Osteoblast (primary cell): ENCODE data around the gene IVL. TPM values are rescaled to one million over a fixed set of nuclear protein-coding genes. Genes with fewer than 3 reads are reported as not detected.

Experiments
- DNase-seq: peaks from one replicate; pipeline ENCODE4 v3.0.0; 2011; ENCODE audit warnings: low spot score, mixed read lengths; ENCODE audit not compliant: insufficient read length; ENCODE audit errors: missing footprints
- H2AFZ ChIP-seq: 2 replicates; pipeline ENCODE4 v1.6.0; 2011; ENCODE audit warnings: mild to moderate bottlenecking, low read length
- H3K27ac ChIP-seq: 2 replicates; pipeline ENCODE4 v1.5.1; 2011; ENCODE audit warnings: mild to moderate bottlenecking, low read depth, low read length, moderate library complexity
- H3K27me3 ChIP-seq: 2 replicates; pipeline ENCODE4 v1.6.0; 2012; ENCODE audit warnings: mild to moderate bottlenecking, control low read depth, inconsistent platforms, low read length, moderate library complexity; ENCODE audit not compliant: insufficient read depth
- H3K36me3 ChIP-seq: 2 replicates; pipeline ENCODE4 v1.5.1; 2011; ENCODE audit warnings: mild to moderate bottlenecking, low read length, control low read depth, moderate library complexity; ENCODE audit not compliant: insufficient read depth
- H3K4me1 ChIP-seq: 2 replicates; pipeline ENCODE4 v1.5.1; 2011; ENCODE audit warnings: mild to moderate bottlenecking, low read length, control low read depth, moderate library complexity; ENCODE audit not compliant: insufficient read depth
- H3K4me2 ChIP-seq: 2 replicates; pipeline ENCODE4 v1.6.0; 2011; ENCODE audit warnings: mild to moderate bottlenecking, low read length; ENCODE audit not compliant: insufficient read depth
- H3K4me3 ChIP-seq: fragments of 200-600 bp; sonication (generic); 3 replicates; pipeline ENCODE4 v1.5.1; 2012; ENCODE audit warnings: mild to moderate bottlenecking, low read length, inconsistent platforms; ENCODE audit not compliant: insufficient read depth
- H3K79me2 ChIP-seq: 2 replicates; pipeline ENCODE4 v1.6.0; 2012; ENCODE audit warnings: mild to moderate bottlenecking, low read length, control low read depth, inconsistent platforms; ENCODE audit not compliant: insufficient read depth
- H3K9me3 ChIP-seq: 2 replicates; pipeline ENCODE4 v1.5.1; 2011; ENCODE audit warnings: low read depth, low read length, control low read depth
- H4K20me1 ChIP-seq: 2 replicates; pipeline ENCODE4 v1.6.0; 2012; ENCODE audit warnings: mild to moderate bottlenecking, low read length, control low read depth; ENCODE audit not compliant: insufficient read depth
- total RNA-seq: library from RNA; depleted of rRNA; stranded (reverse); fragments of >200 nt; gene quantifications from 2 replicates; pipeline ENCODE4 v1.2.3, GENCODE V29; 2012
- TF ChIP-seq, protein P1 (sequence below): IDR thresholded peaks from 2 replicates; pipeline ENCODE4 v1.5.1; 2011; ENCODE audit warnings: mild to moderate bottlenecking, low read depth, low read length, moderate library complexity; ENCODE audit errors: extremely low read depth

IVL gene
- total RNA-seq, 1 donor, result not detected

GRCh38 chr1:152909206-152909605 lies 860 bp downstream of the IVL start:
- Histone ChIP-seq H3K4me3 (no peak overlapping the region), H3K4me1 (peaks cover 15% of the 10 kb centered on the region), H3K27ac (no peak overlapping the region), H3K36me3 (no peaks in the 10 kb centered on the region), H2AFZ (no peak overlapping the region), H3K27me3 (peaks cover 13% of the 10 kb centered on the region), H3K4me2 (no peak overlapping the region), H4K20me1 (no peaks in the 10 kb centered on the region), H3K79me2 (no peaks in the 10 kb centered on the region), H3K9me3 (no peaks in the 10 kb centered on the region)
- DNase-seq, result no peak
- TF ChIP-seq, protein P1, sequence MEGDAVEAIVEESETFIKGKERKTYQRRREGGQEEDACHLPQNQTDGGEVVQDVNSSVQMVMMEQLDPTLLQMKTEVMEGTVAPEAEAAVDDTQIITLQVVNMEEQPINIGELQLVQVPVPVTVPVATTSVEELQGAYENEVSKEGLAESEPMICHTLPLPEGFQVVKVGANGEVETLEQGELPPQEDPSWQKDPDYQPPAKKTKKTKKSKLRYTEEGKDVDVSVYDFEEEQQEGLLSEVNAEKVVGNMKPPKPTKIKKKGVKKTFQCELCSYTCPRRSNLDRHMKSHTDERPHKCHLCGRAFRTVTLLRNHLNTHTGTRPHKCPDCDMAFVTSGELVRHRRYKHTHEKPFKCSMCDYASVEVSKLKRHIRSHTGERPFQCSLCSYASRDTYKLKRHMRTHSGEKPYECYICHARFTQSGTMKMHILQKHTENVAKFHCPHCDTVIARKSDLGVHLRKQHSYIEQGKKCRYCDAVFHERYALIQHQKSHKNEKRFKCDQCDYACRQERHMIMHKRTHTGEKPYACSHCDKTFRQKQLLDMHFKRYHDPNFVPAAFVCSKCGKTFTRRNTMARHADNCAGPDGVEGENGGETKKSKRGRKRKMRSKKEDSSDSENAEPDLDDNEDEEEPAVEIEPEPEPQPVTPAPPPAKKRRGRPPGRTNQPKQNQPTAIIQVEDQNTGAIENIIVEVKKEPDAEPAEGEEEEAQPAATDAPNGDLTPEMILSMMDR, result no peak

- Histone ChIP-seq H3K27me3 (peaks cover 13% of the 10 kb centered on the region), H4K20me1 (no peaks in the 10 kb centered on the region), H3K4me2 (no peak overlapping the region), H3K4me1 (peaks cover 3% of the 10 kb centered on the region), H3K27ac (no peak overlapping the region), H3K79me2 (no peaks in the 10 kb centered on the region), H3K36me3 (no peaks in the 10 kb centered on the region), H2AFZ (no peak overlapping the region), H3K9me3 (no peaks in the 10 kb centered on the region), H3K4me3 (no peak overlapping the region)
- DNase-seq, result no peak
- TF ChIP-seq, protein P1, result no peak
Observed at GRCh38 chr1:152912471-152912870, 4.1 kb downstream of the IVL start.

DNA sequence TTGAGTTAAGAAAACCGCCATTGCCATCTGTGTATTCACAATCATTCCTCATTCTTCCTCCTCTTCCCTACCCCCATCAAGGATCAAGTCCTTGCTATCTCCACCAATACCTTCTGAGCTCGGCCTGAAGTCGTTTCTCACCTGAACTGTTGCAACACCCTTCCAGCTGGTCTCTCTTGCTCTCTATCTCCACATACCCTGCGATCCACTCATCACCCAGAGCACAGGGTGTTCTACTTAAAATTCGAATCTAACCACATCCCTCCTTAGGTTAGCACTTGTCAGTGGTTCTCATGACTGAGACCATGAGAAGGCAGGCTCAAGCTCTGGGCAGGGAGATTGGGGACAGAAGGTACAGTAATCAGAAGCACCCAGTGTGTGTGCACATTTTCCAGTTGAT lies 4.6 kb downstream of the IVL start:
- no peak for DNase-seq

GRCh38 chr1:152917794-152918193 lies 9.4 kb downstream of the IVL start:
- TF ChIP-seq, protein P1, result peak; percentile 33
- Histone ChIP-seq H3K4me2 (no peak overlapping the region), H3K9me3 (no peaks in the 10 kb centered on the region), H3K79me2 (no peaks in the 10 kb centered on the region), H3K4me1 (no peaks in the 10 kb centered on the region), H3K27me3 (no peaks in the 10 kb centered on the region), H2AFZ (no peak overlapping the region), H4K20me1 (no peaks in the 10 kb centered on the region), H3K4me3 (no peak overlapping the region), H3K27ac (no peak overlapping the region), H3K36me3 (no peaks in the 10 kb centered on the region)
- no peak for DNase-seq

More for the DNA sequence above, 4.6 kb downstream of the IVL start:
- Histone ChIP-seq H3K9me3 (no peaks in the 10 kb centered on the region), H2AFZ (no peak overlapping the region), H3K27ac (no peak overlapping the region), H3K79me2 (no peaks in the 10 kb centered on the region), H3K4me2 (no peak overlapping the region), H3K4me3 (no peak overlapping the region), H4K20me1 (no peaks in the 10 kb centered on the region), H3K27me3 (peaks cover 13% of the 10 kb centered on the region), H3K4me1 (peaks cover 3% of the 10 kb centered on the region), H3K36me3 (no peaks in the 10 kb centered on the region)
- TF ChIP-seq, protein P1, result no peak
